DND-41 (cell line): ENCODE results near the gene CWF19L1.

Experiments
- EZH2 ChIP-seq: IDR thresholded peaks from 3 replicates; pipeline ENCODE4 v1.6.1; 2012; ENCODE audit warnings: borderline replicate concordance, low read depth, mild to moderate bottlenecking, moderate library complexity, low read length, inconsistent platforms; ENCODE audit not compliant: severe bottlenecking
- TF ChIP-seq, protein P1 (sequence below): IDR thresholded peaks from 2 replicates; pipeline ENCODE4 v1.5.1; 2012; ENCODE audit warnings: borderline replicate concordance, low read length, moderate library complexity, mild to moderate bottlenecking; ENCODE audit not compliant: poor library complexity, severe bottlenecking; ENCODE audit errors: extremely low read depth

DNA sequence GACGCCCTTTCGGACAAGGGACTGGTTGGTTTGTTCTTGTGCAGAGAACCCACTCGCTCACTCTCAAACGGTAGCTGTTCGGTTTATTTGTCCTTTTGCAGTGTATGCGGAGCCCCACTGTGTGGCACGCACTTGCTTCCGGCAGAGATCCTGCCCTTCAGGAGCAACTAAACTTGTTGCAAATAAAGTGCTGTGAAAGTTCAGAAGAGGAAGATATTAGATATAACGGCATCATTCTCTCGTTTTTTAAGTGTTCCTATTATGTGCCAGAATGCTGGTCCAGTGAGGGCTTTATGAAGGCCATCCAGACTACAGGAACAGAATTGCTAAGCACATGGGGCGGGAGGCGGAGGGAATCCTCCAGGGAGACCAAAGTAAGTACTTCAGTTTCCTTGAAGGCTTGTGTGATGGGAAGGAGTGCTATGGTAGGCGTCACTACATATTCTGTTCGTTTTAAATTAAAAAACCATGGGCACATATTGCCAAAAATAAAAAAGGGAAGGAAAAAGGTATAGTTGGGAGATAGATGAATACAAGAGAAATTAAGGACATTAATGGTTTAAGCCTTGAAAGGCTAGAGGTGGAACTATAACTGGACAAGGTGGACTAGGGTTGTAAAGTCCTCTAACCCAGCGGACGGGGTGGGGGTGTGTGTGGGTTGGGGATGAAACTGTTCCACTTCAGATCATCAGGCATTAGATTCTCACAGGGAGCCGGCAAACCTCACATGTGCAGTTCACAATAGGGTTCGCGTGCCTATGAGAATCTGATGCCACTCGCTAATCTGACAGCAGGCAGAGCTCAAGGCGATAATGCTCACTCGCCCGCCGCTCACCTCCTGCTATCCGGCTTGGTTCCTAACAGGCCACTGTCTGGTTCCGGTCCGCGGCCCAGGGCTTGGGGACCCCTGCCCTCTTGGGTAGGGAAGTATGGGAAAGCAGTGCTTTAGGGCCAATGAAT, 80.9 kb downstream of the CWF19L1 start:
- TF ChIP-seq, protein P1, sequence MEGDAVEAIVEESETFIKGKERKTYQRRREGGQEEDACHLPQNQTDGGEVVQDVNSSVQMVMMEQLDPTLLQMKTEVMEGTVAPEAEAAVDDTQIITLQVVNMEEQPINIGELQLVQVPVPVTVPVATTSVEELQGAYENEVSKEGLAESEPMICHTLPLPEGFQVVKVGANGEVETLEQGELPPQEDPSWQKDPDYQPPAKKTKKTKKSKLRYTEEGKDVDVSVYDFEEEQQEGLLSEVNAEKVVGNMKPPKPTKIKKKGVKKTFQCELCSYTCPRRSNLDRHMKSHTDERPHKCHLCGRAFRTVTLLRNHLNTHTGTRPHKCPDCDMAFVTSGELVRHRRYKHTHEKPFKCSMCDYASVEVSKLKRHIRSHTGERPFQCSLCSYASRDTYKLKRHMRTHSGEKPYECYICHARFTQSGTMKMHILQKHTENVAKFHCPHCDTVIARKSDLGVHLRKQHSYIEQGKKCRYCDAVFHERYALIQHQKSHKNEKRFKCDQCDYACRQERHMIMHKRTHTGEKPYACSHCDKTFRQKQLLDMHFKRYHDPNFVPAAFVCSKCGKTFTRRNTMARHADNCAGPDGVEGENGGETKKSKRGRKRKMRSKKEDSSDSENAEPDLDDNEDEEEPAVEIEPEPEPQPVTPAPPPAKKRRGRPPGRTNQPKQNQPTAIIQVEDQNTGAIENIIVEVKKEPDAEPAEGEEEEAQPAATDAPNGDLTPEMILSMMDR, result no peak
- TF ChIP-seq EZH2, result no peak
